NK-92 treated with Interleukin-12 subunit alpha and Interleukin-12 subunit beta, amount 100 ng/mL, for 24 hours (cell line): ENCODE measurements around the gene ACP7.

Experiments
- DNase-seq: peaks from one replicate; lab custom pipeline; 2025; lab: John Stamatoyannopoulos, UW

The ACP7 gene

DNA sequence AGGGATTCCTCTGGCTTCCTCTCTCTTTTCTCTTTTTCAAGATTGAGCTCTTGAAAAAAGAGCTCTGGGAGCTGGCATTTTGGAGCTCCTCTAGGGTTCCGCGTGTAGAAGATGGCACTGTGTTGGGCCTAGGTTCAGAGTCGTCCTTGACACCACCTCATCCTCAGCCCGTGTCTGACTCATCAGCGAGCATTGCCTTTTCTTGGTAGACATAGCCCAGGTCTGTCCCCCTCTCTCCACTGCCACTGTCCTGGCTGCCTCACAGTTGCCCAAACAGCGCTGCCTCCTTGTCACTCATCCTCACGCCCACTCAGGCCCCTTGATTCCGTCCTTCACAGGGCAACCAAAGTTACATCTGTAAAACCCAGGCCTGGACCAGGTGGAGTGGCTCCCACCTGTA, 66.1 kb downstream of the ACP7 start:
- no peak for DNase-seq

DNA sequence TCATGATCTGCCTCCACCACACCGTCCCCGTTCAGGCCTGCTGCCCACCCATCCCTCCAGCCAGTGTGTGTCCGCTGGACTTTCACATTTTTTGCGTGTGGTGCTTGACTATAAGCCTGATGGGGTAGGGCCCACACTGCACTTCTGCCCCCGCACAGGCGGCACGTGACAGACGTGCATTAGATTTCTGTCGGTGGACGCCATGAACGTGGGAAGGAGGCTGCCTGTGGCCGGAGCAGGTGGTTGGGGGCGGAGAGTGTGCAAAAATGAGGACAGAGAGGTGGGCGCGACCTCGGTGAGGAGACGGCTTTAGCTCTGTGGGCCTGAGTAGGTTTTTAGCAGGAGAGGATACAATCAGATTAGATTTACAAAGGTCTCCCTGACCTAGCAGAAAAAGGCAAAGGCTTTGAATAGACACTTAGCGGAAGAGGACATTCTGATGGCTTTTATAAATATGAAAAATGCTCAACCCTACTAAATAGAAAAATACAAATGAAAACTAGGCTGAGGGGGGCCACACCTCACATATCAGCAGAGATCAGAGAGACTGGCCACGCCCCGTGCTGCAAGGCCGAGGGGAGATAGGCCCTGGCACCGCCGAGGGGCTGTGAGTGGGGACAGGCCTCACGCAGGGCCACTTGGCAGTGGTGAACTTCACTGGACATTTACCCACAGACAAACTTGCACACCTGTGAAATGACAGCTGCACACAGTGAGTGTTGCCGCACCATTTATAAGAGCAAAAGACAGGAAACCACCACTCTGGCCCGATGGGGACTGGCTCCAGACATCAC, 66.8 kb downstream of the ACP7 start:
- DNase-seq, result no peak

DNA sequence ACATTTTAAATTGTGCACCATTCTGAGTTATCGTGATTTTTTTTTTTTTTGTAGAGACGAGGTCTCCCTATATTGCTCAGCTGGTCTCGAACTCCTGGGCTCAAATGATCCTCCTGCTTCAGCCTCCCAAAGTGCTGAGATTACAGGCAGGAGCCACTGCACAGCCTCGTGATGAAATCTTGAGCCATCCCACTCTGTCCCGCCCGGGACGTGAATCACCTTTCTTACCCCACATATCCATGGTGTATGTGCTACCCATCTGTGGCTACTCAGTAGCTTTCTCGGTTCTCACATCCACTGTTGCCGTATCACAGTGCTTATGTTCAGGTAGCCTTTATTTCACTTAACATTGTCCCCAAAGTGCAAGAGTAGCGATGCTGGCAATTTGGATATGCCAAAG, 67.9 kb downstream of the ACP7 start:
- DNase-seq, result no peak

DNA sequence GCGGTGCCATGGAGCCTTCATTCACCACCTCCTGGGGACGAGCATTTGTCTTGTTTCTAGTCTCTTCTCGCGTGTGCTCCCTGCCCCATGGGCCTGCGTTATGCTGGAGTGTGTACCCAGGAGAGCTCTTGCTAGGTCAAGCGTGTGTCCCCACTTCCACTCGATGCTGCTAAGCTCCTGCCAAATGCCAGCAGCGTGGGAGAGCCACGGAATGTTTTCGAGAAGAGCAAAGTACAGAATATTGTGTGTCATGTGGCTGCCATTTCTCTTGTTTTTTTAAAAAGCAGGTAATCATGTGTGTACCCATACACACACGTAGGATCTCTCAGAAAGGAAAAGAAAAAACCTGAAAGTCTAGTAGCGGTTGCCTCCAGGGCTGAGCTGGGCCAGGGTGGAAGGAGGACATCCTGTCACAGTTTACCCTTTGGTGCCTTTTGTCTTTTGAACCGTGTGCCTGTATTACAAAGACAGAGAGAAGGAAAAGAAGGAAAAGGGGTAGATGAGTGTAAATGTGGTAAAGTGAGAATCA, 70.0 kb downstream of the ACP7 start:
- DNase-seq, result no peak

DNA sequence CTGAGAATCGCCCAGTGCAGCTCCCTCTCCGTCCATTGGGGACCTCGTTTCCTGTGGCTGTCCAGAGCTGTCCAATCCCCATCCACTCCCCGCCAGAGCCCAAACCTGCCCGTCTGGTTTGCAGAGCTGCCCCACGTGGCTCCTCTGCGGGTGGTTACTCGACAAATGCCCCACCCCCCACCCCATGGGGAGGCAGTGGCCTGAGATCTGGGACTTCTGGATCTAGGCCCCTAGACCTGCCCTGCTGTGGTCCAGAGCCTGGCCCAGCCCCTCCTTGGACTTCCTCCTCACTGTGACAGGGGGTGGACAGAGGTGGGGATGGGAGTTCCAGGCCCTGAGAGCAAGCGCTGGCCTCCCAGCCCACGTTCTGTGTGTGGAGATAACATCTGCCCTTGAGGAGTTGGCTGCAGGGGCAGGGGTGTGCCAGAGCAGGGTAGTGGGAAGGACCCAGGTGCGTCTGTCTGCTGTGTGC, 70.5 kb downstream of the ACP7 start:
- no peak for DNase-seq

DNA sequence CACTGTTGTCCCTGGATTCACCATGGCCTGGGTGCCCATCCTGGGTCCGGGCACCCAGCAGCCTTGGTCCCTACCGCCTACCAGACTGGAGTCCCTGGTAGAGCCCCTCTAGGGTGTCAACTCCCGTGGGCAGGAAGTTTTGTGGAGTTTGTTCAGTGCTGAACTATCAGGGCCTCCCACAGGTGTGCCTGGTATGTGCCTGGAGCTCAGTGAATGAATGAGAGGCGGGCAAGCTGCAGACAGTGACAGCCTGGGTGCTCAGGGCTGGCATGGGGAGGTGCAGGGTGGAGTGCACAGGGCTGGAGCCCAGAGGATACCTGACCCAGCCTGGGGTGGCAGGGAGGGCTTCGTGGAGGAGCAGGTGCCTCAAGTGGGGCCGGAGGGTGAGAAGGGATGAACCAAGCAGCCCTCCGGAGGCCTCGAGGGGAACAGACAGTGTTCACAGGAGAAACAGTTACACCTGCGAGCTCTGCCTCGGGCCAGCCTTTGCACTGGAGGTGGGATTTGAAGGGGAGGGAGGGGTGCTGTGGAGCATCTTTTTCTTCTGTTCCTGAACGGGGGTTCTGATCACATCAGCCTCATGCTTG, 71.0 kb downstream of the ACP7 start:
- DNase-seq, result no peak

DNA sequence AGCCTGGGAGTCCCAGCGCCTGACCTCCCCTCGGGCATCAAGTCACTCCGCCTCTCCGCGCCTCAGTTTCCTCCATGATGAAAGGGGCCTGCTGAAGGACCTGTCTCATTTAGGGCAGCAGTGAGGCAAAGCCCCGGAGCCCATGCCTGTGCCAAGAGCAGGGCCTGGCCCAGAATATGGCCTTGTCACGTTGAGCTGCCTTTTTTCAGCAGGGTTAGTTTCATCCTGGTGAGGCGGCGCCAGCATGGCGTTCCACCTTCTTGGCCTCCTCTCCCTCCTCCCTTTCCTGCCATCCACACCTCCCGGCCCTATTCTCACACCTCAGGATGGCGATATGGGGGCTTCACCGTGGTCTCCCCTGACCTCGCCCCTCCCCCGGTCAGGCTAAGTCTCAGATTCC, 71.6 kb downstream of the ACP7 start:
- no peak for DNase-seq

DNA sequence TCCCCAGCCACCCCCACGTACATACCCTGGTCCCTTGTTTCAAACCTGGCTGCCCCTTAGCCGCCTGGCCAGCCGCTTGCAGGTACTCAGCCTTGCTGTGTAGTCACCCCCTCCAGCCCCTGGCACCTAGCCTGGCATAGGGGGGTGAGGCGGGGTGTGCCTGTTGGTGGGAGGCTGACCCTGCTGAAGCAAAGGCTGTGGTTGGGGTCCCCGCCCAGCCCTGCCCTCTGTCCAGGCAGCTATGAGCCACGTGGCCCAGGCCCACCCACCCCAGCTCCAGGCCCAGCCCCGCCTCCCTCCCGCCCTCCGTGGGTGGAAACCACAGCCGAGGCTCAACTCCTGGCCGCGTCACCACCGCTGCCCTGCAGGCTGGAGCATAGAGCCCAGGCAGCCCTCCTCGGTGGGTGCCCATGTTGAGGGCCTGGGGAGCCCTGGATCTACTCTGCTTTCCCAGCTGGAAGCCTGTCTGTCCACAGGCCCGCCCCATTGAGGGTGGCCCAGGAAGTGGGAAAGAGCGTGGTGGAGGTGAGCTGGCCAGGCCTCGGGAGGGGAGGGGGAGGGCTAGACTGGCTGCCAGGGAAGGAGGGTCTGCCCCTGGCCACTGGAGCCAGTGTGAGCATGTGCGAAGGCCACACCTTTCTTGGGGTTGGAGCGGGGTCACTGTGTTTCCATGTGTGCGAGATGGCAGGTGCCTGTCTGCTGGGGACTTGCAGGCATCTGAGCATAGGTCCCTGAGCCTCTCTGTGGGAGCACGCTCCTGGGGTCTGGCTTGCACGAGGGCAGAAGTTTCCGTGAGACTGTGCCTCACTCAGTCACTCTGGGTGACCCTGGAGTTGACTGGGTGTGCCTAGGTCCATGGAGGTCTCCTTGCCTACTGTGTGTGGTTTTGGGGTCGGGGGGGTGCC, 72.4 kb downstream of the ACP7 start:
- DNase-seq, result no peak

DNA sequence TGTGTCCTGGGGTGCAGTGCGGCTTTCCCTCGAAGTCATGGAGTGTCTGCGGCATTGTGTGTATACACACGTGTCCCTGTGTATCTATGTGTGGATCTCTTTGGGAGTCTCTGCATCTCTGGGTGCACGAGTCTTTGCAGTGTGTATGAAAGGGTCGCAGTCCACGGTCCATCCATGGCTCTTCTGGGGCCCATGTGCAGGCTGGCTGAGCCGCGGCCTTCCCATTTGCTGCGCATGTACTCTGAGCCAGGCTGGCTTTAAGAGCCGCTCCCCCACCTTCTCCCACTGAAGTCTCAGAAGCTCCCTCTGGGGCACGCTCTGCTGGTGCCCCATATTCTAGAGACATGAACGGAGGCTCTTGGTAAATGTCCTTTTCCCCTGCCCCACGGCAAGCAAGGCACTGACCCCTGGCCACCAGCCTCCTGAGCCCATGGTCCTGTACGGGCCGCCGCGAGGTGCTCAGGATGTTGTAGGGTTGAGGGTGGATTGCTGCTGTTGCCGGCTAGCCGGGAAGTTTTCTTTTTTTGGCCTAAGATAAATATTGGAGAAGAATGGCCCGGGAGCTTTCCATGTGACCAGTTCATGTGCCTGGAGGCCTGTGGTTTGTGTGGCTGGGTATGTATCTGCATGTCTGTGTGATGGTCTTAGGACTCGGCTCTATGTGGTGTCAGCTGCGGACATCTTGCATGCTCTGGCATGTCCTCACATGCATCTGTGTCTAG, 73.3 kb downstream of the ACP7 start:
- DNase-seq, result no peak

DNA sequence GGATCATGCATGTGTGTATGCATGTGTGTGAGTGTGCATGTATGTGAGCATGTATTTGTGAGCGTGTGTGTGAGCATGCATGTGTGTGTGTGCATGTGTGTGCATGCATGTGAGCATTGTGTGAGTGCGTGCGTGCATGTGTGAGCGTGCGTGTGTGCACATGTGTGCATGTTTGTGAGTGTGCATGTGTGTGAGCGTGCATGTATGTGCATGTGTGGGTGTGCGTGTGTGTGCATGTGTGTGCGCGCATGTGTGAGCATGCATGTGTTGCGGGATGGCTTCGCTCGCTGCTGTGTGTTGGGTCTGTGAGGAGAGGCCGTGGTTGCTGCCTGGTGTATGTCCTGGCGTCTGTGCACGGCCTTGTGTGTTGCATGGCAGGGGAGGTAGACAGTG, 73.8 kb downstream of the ACP7 start:
- DNase-seq, result no peak

DNA sequence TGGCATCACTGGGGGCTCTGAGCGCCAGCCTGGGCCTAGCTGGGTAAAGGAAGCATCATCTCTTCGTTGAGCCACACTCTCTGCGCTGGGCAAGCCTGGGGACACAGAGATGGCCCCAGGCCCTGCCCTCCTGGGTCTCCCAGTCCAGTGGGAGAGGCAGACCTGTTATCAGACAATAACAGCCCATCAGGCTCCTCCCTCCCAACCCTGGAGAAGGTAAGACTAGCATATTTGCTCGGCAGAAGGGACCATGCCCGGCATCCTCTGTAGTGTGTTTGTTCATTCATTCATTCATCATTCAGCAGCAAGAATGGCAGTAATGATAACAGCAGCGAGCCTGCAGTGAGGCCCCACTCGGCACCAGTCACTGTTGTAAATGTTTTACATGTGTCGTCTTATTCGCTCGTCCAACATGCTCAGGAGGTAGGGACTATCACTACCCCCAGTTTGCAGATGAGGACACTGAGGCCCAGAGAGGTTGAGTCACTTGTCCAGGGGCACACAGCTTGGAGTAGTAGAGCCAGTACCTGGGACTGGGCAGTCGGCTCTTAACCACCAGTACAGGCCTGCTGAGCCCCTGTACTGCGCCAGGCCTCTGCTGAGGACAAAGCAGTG, 74.6 kb downstream of the ACP7 start:
- no peak for DNase-seq

DNA sequence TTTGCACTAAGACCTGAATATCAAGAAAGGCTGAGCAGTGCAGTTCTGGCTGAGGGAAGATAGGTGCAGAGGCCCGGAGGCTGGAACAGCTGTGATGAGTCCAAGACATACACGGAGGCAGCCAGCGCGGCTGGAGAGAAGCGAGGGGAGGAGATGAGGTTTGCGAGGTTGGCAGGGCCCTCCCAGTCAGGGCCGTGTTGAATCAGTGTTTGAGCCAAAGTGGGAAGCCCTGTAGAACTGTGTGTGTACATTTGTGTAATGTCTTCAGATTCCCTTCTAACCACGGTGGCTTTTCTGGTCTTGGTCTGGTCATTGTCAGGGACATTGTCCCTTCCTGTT, 76.3 kb downstream of the ACP7 start:
- no peak for DNase-seq
